RWPE2 (cell line): Measurements from ENCODE around the gene ACO1.

Experiments
- ATAC-seq: fragments of 200-7000 bp; cut with Tn5 transposase; 3 replicates; pipeline ENCODE4 v1.9.1; 2021; ENCODE audit warnings: low read depth
- DNase-seq: peaks from one replicate; pipeline ENCODE4 v3.0.0-alpha.2; 2020; ENCODE audit warnings: low spot score
- H3K27ac ChIP-seq: fragments of 450-650 bp; 2 replicates; pipeline ENCODE4 v1.5.1; 2017; ENCODE audit warnings: mild to moderate bottlenecking; ENCODE audit not compliant: poor library complexity, severe bottlenecking
- H3K27me3 ChIP-seq: fragments of 250-450 bp; sonication (Bioruptor Pico); 2 replicates; pipeline ENCODE4 v1.5.1; 2021; ENCODE audit warnings: mild to moderate bottlenecking, moderate library complexity; ENCODE audit not compliant: insufficient read depth, poor library complexity, severe bottlenecking
- H3K36me3 ChIP-seq: fragments of 250-450 bp; sonication (Bioruptor Pico); 2 replicates; pipeline ENCODE4 v1.5.1; 2020; ENCODE audit warnings: low read depth, mild to moderate bottlenecking, moderate library complexity
- H3K4me1 ChIP-seq: fragments of 250-450 bp; sonication (Bioruptor Pico); 2 replicates; pipeline ENCODE4 v1.5.1; 2021; ENCODE audit warnings: mild to moderate bottlenecking, moderate library complexity; ENCODE audit not compliant: insufficient read depth, poor library complexity, severe bottlenecking
- H3K4me3 ChIP-seq: fragments of 250-450 bp; sonication (Bioruptor Pico); 2 replicates; pipeline ENCODE4 v1.5.1; 2021; ENCODE audit warnings: mild to moderate bottlenecking, moderate library complexity; ENCODE audit not compliant: severe bottlenecking
- H3K9me3 ChIP-seq: fragments of 250-450 bp; sonication (Bioruptor Pico); 2 replicates; pipeline ENCODE4 v1.5.1; 2021; ENCODE audit warnings: mild to moderate bottlenecking, moderate library complexity; ENCODE audit not compliant: severe bottlenecking
- CTCF ChIP-seq: fragments of 450-650 bp; IDR thresholded peaks from one replicate; pipeline ENCODE4 v1.5.1; 2017; ENCODE audit warnings: mild to moderate bottlenecking, moderate library complexity; ENCODE audit not compliant: poor library complexity, severe bottlenecking

The ACO1 gene

DNA sequence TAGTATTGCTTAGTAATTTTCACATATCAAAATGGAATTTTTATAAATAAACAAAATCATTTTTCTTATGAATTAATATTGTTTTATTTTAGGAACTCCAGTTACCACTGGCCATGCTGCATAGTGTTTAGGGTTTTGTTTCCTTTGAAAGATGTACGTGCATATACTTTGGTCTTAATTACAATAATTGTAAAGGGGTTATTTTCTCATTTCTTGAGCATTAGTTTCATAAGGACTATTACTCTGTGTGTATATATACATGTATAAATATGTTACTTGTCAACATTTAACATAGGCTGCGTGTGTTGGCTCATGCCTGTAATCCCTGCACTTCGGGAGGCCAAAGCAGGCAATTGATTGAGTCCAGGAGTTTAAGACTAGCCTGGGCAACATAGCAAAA, 21.6 kb downstream of the ACO1 start:
- H3K9me3 ChIP-seq, result peaks cover 11% of the 10 kb centered on the region
- DNase-seq (no peak), ATAC-seq (no peak)
- H3K27ac ChIP-seq, result no peak overlapping the region
- H3K4me1 ChIP-seq, result no peaks in the 10 kb centered on the region
- peaks cover 43% of the 10 kb centered on the region for H3K36me3 ChIP-seq
- H3K27me3 ChIP-seq, result no peaks in the 10 kb centered on the region
- H3K4me3 ChIP-seq, result no peak overlapping the region
- TF ChIP-seq CTCF, result no peak

DNA sequence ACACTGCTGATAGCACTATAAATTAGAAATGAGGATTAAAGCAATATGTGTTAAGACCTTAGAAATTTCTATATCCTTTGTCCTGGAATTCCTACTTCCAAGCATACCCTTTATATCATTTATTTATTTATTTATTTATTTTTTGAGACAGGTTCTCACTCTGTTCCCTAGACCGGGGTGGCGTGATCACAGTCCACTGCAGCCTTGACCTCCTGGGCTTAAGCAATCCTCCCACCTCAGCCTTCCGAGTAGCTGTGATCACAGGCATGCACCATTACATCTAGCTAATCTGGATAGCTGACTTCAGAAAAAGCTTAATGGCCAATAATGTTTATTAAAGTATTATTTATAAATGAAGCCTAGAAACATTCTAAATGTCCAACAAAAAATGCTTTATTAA, 27.3 kb downstream of the ACO1 start:
- ATAC-seq (no peak), DNase-seq (no peak)
- H3K4me1 ChIP-seq, result no peaks in the 10 kb centered on the region
- H3K36me3 ChIP-seq, result peaks cover 33% of the 10 kb centered on the region
- H3K9me3 ChIP-seq, result no peaks in the 10 kb centered on the region
- no peaks in the 10 kb centered on the region for H3K27me3 ChIP-seq
- H3K4me3 ChIP-seq, result no peak overlapping the region
- TF ChIP-seq CTCF, result no peak
- no peak overlapping the region for H3K27ac ChIP-seq

GRCh38 chr9:32412440-32412839, 28.0 kb downstream of the ACO1 start:
- H3K4me3 ChIP-seq, result no peak overlapping the region
- no peak for DNase-seq
- H3K4me1 ChIP-seq, result no peaks in the 10 kb centered on the region
- H3K9me3 ChIP-seq, result no peaks in the 10 kb centered on the region
- H3K27me3 ChIP-seq, result no peaks in the 10 kb centered on the region
- no peak for TF ChIP-seq CTCF
- peaks cover 29% of the 10 kb centered on the region for H3K36me3 ChIP-seq
- no peak overlapping the region for H3K27ac ChIP-seq
- no peak for ATAC-seq

- ATAC-seq (no peak), DNase-seq (no peak)
- Histone ChIP-seq H3K4me3 (no peak overlapping the region), H3K27ac (no peak overlapping the region), H3K27me3 (no peaks in the 10 kb centered on the region), H3K4me1 (no peaks in the 10 kb centered on the region), H3K36me3 (peaks cover 24% of the 10 kb centered on the region), H3K9me3 (no peaks in the 10 kb centered on the region)
- TF ChIP-seq CTCF, result no peak
Observed at GRCh38 chr9:32413424-32413823, 29.0 kb downstream of the ACO1 start.

GRCh38 chr9:32414856-32415255, 30.4 kb downstream of the ACO1 start:
- H3K4me1 ChIP-seq, result no peaks in the 10 kb centered on the region
- no peak for TF ChIP-seq CTCF
- no peak for DNase-seq

More at GRCh38 chr9:32414856-32415255, 30.4 kb downstream of the ACO1 start:
- Histone ChIP-seq H3K27me3 (no peaks in the 10 kb centered on the region), H3K4me3 (no peak overlapping the region), H3K36me3 (peaks cover 18% of the 10 kb centered on the region), H3K27ac (no peak overlapping the region), H3K9me3 (no peaks in the 10 kb centered on the region)
- ATAC-seq, result no peak
